ENCODE measurements around the gene RMI1.

Gene RMI1

DNA sequence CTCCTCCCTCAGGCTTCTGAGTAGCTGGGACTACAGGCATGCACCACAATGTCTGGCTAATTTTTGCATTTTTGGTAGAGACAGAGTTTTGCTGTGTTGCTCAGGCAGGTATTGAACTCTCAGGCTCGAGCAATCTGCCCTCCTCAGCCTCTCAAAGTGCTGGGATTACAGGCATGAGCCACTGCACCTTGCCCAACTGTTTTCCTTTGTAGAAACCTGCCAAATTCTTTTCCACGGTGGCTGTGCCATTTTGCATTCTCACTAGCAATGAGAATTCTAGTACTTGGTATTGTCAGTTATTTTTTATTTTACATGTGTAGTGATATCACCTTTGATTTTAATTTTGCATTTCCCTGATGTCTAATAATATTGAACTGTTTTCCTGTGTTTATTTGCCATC is 7.8 kb downstream of the RMI1 start:
- no peak for DNase-seq (ENCODE audit: low read depth)
- no peak overlapping the region for H3K4me3 ChIP-seq (ENCODE audit: low read length)
- TF ChIP-seq, protein P1, sequence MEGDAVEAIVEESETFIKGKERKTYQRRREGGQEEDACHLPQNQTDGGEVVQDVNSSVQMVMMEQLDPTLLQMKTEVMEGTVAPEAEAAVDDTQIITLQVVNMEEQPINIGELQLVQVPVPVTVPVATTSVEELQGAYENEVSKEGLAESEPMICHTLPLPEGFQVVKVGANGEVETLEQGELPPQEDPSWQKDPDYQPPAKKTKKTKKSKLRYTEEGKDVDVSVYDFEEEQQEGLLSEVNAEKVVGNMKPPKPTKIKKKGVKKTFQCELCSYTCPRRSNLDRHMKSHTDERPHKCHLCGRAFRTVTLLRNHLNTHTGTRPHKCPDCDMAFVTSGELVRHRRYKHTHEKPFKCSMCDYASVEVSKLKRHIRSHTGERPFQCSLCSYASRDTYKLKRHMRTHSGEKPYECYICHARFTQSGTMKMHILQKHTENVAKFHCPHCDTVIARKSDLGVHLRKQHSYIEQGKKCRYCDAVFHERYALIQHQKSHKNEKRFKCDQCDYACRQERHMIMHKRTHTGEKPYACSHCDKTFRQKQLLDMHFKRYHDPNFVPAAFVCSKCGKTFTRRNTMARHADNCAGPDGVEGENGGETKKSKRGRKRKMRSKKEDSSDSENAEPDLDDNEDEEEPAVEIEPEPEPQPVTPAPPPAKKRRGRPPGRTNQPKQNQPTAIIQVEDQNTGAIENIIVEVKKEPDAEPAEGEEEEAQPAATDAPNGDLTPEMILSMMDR (IDR thresholded peaks at IDR 0.05; ENCODE audit: insufficient read depth, low read depth, low read length, missing control alignments): no peak

DNA sequence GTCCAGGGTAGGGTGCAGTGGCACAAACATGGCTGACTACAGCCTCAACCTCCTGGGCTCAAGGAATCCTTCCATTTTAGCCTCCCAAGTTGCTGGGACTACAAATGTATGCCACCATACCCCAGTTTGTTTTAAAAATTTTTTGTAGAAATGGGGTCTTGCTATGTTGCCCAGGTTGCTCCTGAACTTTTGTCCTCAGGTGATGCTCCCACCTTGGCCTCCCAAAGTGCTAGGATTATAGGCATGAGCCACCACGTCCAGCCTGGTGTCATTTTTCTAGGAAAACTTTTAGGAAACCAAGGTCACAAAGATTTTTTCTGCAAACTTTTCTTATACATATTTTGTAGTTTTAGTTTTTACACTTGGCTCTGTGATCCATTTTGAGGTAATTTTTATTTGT is 10.8 kb downstream of the RMI1 start:
- H3K4me3 ChIP-seq (ENCODE audit: low read length): no peak overlapping the region
- no peak for DNase-seq (ENCODE audit: low read depth)
- TF ChIP-seq, protein P1 (IDR thresholded peaks at IDR 0.05; ENCODE audit: insufficient read depth, low read depth, low read length, missing control alignments): no peak

DNA sequence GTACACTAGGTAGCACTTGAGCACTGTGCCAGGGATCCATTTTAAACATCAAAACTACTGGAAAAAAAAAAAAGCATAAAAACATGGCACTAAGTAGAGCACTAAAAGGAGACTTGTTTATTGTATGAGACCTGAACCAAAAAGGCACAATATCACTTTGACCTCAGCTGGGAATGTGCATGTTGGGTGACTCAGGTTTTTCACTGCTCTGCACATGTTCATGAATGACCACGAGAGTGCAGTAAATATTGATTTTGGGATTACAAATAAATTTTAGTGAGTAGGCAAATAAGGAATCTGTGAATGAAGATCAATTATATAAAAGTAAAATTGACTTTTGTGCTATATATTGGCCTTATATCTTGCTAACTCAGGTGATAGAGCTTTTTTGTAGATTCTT is 11.8 kb downstream of the RMI1 start:
- H3K4me3 ChIP-seq (ENCODE audit: low read length): no peak overlapping the region
- TF ChIP-seq, protein P1 (IDR thresholded peaks at IDR 0.05; ENCODE audit: insufficient read depth, low read depth, low read length, missing control alignments): peak; percentile 21
- DNase-seq (ENCODE audit: low read depth): peak; percentile 36

DNA sequence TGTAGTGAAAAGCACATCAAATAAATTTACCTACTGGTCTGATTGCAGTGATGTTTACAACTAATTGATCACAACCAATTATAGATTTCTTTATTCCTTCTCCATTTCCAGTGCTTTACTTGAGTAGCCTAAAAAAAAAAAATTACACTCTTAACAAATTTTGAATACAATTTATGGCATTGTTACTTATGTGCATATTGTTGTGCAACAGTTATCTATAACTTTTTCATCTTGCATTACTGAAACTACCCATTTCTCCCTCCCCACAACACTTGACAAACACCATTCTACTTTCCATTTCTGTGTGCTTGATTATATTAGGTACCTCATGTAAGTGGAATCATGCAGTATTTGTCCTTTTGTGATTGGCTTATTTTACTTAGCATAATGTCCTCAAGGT is 12.3 kb downstream of the RMI1 start:
- no peak for DNase-seq (ENCODE audit: low read depth)
- TF ChIP-seq, protein P1 (IDR thresholded peaks at IDR 0.05; ENCODE audit: insufficient read depth, low read depth, low read length, missing control alignments): no peak
- H3K4me3 ChIP-seq (ENCODE audit: low read length): no peak overlapping the region

DNA sequence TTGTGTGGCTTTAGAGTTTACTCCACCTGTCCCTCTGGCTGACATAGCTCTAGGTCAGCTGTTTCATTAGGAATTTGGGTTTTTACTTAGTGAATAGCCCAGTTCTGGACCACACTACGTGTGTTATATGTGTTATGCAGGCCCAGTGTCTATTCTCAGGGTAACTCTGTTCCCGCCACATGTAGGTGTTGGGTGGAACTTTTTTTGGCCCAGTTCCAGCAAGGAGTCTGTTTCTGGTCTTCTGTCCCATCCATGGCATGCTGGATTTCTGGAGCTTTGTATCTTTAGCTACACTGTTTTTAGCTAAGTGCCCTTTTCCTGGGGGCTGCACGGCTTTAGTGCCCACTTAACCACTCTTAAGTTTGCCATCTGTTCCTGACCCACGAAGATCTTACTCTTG is 15.5 kb downstream of the RMI1 start:
- H3K4me3 ChIP-seq (ENCODE audit: low read length): no peak overlapping the region
- DNase-seq (ENCODE audit: low read depth): no peak
- TF ChIP-seq, protein P1 (IDR thresholded peaks at IDR 0.05; ENCODE audit: insufficient read depth, low read depth, low read length, missing control alignments): no peak

DNA sequence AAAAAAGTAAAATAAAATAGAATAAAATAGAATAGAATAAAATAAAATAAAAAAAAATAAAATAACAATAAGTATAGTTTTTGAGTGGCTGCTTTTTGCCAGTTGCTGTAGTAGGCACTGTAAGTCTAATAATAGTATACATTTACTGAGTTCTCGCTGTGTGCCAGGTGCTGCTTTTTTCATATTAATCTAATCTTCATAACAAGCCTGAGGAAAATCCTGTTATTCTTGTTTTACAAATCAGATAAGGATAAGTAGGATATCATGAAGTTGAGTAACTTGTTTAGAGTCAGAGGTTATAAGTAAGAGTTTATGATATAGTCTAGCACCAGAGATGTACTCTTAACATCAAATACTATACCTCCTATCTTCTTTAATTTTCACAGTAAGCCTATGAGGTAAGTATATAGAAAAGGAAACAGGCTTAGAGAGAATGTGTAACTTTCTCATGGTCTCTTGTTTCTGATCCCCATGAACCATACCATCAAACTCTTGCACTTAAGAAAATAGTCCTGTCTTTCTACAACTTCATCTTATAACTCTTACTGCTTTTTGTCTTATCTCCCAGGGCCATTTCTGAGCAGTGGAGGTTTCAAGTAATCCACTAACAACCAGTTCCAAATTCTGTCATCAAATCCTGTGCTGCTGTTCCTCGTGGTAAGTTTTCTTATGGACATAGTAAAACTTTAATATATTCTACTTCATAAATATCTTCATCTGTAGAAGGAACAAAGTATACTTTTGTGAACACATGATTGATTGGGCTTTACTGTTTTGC is 18.7 kb downstream of the RMI1 start:
- H3K4me3 ChIP-seq (ENCODE audit: low read length): no peak overlapping the region
- DNase-seq (ENCODE audit: low read depth): no peak
- TF ChIP-seq, protein P1 (IDR thresholded peaks at IDR 0.05; ENCODE audit: insufficient read depth, low read depth, low read length, missing control alignments): no peak

DNA sequence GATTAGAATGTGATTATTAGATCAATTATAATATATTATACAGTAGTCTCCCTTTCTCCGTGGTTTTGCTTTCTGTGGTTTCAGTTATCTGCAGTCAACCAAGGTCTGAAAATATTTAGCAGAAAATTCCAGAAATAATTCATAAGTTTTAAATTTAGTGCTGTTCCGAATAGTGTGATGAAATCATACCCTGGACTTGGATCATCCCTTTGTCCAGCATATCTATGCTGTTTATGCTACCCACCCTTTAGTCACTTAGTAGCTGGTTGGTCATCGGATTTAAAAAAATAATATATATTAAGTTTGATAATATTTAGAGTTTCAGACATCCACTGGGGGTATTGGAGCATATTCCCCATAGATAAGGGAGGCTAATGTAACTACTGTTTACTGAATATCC is 19.6 kb downstream of the RMI1 start:
- no peak for DNase-seq (ENCODE audit: low read depth)
- no peak overlapping the region for H3K4me3 ChIP-seq (ENCODE audit: low read length)

More for the DNA sequence above, 19.6 kb downstream of the RMI1 start:
- TF ChIP-seq, protein P1 (IDR thresholded peaks at IDR 0.05; ENCODE audit: insufficient read depth, low read depth, low read length, missing control alignments): no peak

Measured in epithelial cell of esophagus (primary cell).